Kidney tubule cell (primary cell): ENCODE data around the gene AMY1A.
"Not testable (repeated sequence)": the region's sequence is repeated elsewhere in the genome, so short reads cannot be mapped to it uniquely, and the experiment has no call there.

ENCODE experiments used
- DNase-seq: peaks from one replicate; pipeline ENCODE4 v3.0.0-alpha.2; 2018; ENCODE audit warnings: low spot score

Gene AMY1A

GRCh38 chr1:103655460-103655859, at the start of gene AMY1A:
Gene AMY1A, plus strand, starts transcription at chr1:103655760. Its CDS starts 571 bp downstream, at chr1:103656331.
- not testable (repeated sequence) for DNase-seq

- DNase-seq, result no peak
Observed at GRCh38 chr1:103616362-103616761, 39.2 kb upstream of the AMY1A start.

GRCh38 chr1:103616994-103617477, 38.5 kb upstream of the AMY1A start, which contains the start of gene AMY2A:
Gene AMY2A, plus strand, starts transcription at chr1:103617427. Its CDS starts 14 bp downstream, at chr1:103617441.
- DNase-seq, result not testable (repeated sequence)

GRCh38 chr1:103627436-103627835, 28.1 kb upstream of the AMY1A start:
- not testable (repeated sequence) for DNase-seq

- DNase-seq, result not testable (repeated sequence)
Observed at GRCh38 chr1:103641194-103641593, 14.4 kb upstream of the AMY1A start.

GRCh38 chr1:103643908-103644307, 11.7 kb upstream of the AMY1A start:
- not testable (repeated sequence) for DNase-seq

GRCh38 chr1:103650305-103650704, 5.3 kb upstream of the AMY1A start:
- DNase-seq, result not testable (repeated sequence)

- not testable (repeated sequence) for DNase-seq
Observed at GRCh38 chr1:103650889-103651288, 4.7 kb upstream of the AMY1A start.

GRCh38 chr1:103654133-103654532, 1.4 kb upstream of the AMY1A start:
- not testable (repeated sequence) for DNase-seq

GRCh38 chr1:103676335-103676734, 20.8 kb downstream of the AMY1A start:
- DNase-seq, result not testable (repeated sequence)

- not testable (repeated sequence) for DNase-seq
Observed at GRCh38 chr1:103696110-103696509, 40.5 kb downstream of the AMY1A start, which contains the start of gene AMY1B. Gene AMY1B, minus strand, starts transcription at chr1:103696210. Its CDS starts 571 bp downstream, at chr1:103695639.

GRCh38 chr1:103697430-103697829, 41.9 kb downstream of the AMY1A start:
- not testable (repeated sequence) for DNase-seq

GRCh38 chr1:103700669-103701068, 45.1 kb downstream of the AMY1A start:
- not testable (repeated sequence) for DNase-seq

GRCh38 chr1:103701256-103701655, 45.7 kb downstream of the AMY1A start:
- not testable (repeated sequence) for DNase-seq

GRCh38 chr1:103707670-103708069, 52.1 kb downstream of the AMY1A start:
- DNase-seq, result not testable (repeated sequence)

- not testable (repeated sequence) for DNase-seq
Observed at GRCh38 chr1:103710381-103710780, 54.8 kb downstream of the AMY1A start.
